Measurements from ENCODE around the gene CTNS.
"Not testable (repeated sequence)": the region's sequence is repeated elsewhere in the genome, so short reads cannot be mapped to it uniquely, and the experiment has no call there.

Gene CTNS

GRCh38 chr17:3688852-3689261 lies 52.3 kb downstream of the CTNS start:
- no peak for DNase-seq

- no peak for DNase-seq
These were observed 52.9 kb downstream of the CTNS start for GRCh38 chr17:3689262-3690093.

DNA sequence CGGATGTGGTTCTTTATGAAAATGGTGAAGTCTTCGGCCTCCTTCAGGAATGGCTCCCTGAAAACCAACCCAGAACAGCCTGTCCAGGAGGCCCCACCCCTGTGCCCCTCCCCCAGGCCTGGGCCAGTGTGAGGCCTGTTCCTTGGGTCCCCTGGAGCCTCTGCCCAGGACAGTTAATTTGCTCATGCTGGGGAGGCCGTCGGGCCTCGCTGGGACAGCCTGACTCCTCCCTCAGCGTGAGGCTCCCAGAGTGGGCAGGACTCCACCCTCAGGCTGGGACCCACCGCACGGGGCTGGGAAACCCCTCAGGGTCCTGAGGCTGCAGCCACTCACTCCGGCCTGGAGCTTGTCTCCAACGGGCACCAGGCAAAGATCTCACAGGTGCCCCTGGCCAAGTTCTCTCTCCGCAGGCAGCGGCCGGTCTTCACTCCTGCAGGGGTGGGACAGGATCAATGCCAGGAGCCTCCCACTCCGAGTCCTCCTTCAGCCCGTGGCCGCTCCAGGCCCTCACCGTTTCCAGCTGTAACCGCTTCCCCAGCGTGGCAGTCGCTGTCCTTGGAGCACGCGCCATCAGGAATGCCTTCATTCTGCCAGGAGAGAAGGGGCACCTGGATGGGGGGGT lies 53.6 kb downstream of the CTNS start:
- no peak for DNase-seq

- no peak for DNase-seq
These were observed 55.1 kb downstream of the CTNS start for GRCh38 chr17:3691617-3692067.

DNA sequence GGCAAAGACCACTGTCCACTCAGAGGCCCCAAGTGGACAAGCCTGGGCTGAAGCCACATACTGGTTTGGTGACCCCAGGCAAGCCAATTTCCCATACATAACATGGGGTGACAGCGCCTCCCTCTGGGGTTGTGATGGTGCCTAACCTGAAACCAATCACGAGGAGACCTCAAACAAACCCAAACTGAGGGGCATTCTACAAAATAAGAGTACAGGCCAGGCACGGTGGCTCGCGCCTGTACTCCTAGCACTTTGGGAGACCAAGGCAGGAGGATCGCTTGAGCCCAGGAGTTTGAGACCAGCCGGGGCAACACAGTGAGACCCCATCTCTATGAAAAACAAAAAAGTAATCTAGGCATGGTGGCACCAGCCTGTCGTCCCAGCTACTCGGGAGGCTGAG lies 55.8 kb downstream of the CTNS start:
- DNase-seq = no peak

DNA sequence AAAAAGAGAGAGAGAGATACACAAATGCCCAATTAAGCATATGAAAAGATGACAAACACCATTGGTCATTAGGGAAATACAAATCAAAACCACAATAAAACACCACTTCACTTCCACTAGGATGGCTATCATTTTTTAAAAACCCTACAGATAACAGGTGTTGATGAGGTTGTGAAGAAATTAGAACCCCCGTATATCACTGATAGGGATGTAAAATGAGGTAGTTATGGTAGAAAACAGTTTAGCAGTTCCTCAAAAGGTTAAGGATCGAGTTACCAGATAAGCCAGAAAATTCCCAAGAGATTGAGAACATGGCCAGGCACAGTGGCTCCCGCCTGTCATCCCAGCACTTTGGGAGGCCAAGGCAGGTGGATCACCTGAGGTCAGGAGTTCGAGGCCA lies 56.6 kb downstream of the CTNS start:
- no peak for DNase-seq

- DNase-seq = no peak
These were observed 57.3 kb downstream of the CTNS start for GRCh38 chr17:3693829-3694231.

- DNase-seq = no peak
These were observed 58.7 kb downstream of the CTNS start for GRCh38 chr17:3695129-3695722.

DNA sequence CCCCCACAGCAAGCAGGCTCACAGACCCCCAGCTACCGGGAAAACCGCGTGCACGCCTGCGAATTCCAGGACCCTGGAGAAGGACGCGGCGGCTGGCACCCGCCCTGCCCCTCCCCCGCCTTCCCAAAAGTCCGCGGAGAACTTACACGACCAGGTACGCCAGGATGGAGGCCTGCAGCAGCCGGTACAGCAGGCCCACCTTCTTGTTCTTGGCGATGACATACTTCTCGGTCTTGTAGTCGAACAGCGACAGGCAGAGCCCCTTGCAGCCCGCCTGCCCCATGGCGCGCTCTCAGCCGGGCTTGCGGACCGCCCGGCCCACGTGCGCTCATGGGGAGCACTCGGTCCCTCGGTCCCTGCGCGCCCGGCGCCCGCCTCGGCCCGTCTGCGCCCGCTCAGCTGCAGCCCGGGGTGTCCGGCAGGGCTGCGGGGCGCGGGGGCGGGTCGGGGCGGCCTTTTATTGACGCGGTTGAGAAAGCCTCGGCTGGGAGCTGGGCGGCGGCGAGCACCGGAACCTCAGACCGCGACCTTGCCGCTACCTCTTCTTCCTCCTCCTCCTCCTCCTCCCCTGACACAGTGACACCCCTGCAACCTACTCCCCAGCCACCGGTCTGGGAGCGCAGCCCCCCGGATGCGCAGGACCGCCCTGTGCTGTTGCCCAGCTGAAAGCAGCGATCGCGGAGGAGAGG lies 59.3 kb downstream of the CTNS start, which contains the start of gene P2RX5:
Gene P2RX5 (minus strand): TSS at position 433 of the 689 bp plus-strand sequence. CDS start 150 bp downstream, at position 283.
- peak in 1 of 2 experiments; percentile 12 for DNase-seq

- DNase-seq = no peak
These were observed 60.5 kb downstream of the CTNS start for GRCh38 chr17:3697103-3697476.

DNA sequence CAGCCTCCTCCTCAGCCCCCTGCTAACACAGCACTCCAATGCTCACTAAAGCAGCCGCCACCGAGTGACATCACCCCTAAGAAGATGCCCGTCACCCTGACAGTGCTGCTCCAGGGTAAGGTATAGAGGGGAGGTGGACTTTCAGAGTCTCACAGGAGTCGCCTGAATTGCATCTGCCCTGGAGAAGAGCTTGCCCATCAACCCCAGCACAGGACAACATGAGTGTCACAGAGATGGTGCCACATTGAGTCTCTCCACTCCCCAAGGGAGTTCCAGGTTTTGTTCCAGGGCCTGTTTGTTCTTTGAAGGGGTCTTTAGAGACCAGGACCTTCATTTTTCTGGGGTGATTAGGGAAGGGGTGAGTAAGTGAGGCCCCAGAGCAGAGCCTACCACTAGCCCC lies 61.6 kb downstream of the CTNS start:
- DNase-seq = no peak

DNA sequence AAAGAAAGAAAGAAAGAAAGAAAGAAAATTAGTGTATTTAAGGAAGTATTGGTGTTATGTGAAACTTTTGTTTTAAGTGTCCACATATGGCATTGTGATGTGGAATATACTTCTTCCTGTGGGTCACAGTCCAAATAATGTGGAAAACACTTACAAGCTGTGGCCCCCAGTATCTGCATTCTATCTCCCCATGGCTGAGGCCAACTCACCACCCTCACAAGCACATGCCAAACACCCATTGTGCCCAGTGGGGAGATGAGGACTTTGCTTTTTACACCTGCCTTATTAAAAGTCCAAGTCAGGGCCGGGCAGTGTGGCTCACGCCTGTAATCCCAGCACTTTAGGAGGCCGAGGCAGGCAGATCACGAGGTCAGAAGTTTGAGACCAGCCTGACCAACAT lies 63.4 kb downstream of the CTNS start:
- no peak for DNase-seq

DNA sequence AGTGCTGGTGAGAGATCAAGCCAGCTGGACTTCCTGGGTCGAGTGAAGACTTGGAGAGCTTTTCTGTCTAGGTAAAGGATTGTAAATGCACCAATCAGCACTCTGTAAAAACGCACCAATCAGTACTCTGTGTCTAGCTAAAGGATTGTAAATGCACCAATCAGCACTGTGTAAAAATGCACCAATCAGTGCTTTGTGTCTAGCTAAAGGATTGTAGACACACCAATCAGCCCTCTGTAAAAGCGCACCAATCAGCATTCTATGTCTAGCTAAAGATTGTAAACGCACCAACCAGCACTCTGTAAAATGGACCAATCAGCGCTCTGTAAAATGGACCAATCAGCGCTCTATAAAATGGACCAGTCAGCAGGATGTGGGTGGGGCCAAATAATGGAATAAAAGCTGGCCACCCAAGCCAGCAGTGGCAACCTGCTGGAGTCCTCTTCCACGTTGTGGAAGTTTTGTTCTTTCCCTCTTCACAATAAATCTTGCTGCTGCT lies 65.5 kb downstream of the CTNS start:
- DNase-seq = not testable (repeated sequence)

GRCh38 chr17:3704931-3705717 lies 68.6 kb downstream of the CTNS start:
- DNase-seq = no peak

DNA sequence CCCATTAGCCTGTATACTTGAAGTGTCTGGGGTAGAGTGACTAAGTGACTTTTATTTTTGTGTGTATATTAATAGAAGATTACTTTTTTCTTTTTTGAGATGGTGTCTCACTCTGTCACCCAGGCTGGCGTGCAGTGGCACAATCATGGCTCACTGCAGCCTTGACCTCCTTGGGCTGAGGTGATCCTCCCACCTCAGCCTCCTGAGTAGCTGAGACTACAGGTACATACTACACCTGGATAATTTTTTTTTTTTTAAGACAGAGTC lies 69.1 kb downstream of the CTNS start:
- not testable (repeated sequence) for DNase-seq

GRCh38 chr17:3708366-3708765 lies 71.8 kb downstream of the CTNS start:
- no peak for DNase-seq

DNA sequence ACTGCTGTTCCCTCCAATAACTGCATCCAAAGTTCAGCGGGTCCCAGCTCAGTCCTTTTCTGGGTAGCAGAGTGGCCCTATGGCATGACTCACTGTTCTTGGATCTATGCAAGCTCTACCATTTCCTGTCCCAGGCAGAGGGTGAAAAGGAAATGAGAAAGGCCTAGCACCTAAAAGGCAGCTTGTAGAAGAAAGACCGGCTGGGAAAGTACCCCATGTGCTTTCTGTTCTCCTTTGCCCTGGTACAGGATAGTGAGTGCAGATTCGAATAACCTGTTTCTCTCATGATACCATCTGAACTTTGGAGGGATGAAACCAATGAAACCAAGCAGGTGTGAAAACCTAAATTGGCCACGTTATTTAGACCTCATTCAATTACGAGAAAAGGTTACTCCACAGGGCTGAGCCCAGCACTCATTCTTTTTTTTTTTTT lies 74.4 kb downstream of the CTNS start:
- DNase-seq = peak; percentile 58 to 61

Measured in activated CD4-positive, alpha-beta T cell treated with anti-CD3 and anti-CD28 coated beads, Interleukin-2, amount 50 U/mL, for 4 hours (primary cell).